Stomach (tissue), 19 donors: ENCODE results near the gene FBLL1. TPM values are rescaled to one million over a fixed set of nuclear protein-coding genes. Genes with fewer than 3 reads are reported as not detected.

ENCODE experiments used
- DNase-seq, 2 donors: peaks; one replicate each; pipeline versions ENCODE4 v3.0.0 to v3.0.0-alpha.2; 2013 to 2019
- H3K27ac ChIP-seq, 5 donors: fragments of 200-600 bp in 4 of 5; sonication (generic) in 4 of 5; one replicate each; pipeline ENCODE4 v1.5.1; 2013 to 2019; ENCODE audit warnings: mild to moderate bottlenecking in 1 of 5, moderate library complexity in 1 of 5
- H3K27me3 ChIP-seq, 3 donors: fragments of 200-600 bp; sonication (generic); one replicate each; pipeline ENCODE4 v1.5.1; 2017 to 2019; ENCODE audit warnings: mixed run types in 1 of 3
- H3K36me3 ChIP-seq, 4 donors: fragments of 200-600 bp; sonication (generic); 1 replicate in 3 of 4; 2 replicates in 1 of 4; pipeline ENCODE4 v1.5.1; 2016 to 2019
- H3K4me1 ChIP-seq, 4 donors: fragments of 200-600 bp; sonication (generic); one replicate each; pipeline ENCODE4 v1.5.1; 2016 to 2019
- H3K4me3 ChIP-seq, 4 donors: fragments of 200-600 bp; sonication (generic) in 3 of 4; one replicate each; pipeline ENCODE4 v1.5.1; 2016 to 2019; ENCODE audit warnings: mild to moderate bottlenecking in 1 of 4
- H3K9me3 ChIP-seq, 4 donors: fragments of 200-600 bp; sonication (generic); one replicate each; pipeline ENCODE4 v1.5.1; 2016 to 2019
- CTCF ChIP-seq, 7 experiments: fragments of 450-650 bp in 4 of 7; fragments of 200-600 bp in 3 of 7; sonication (generic) in 3 of 7; IDR thresholded peaks; one replicate each; pipeline ENCODE4 v1.5.1; 2016 to 2019; ENCODE audit warnings: antibody characterized with exemption in 7 of 7, control low read depth in 2 of 7, mild to moderate bottlenecking in 1 of 7
- EP300 ChIP-seq: sonication (generic); formaldehyde crosslinking; IDR thresholded peaks from one replicate; pipeline ENCODE4 v1.6.1; 2017; ENCODE audit warnings: antibody characterized with exemption
- POLR2A ChIP-seq, 4 donors: fragments of 450-650 bp; IDR thresholded peaks; one replicate each; pipeline ENCODE4 v1.6.1; 2016; ENCODE audit warnings: antibody characterized with exemption in 4 of 4, control low read depth in 2 of 4, mild to moderate bottlenecking in 1 of 4, moderate library complexity in 1 of 4
- POLR2AphosphoS5 ChIP-seq, 3 donors: sonication (generic); formaldehyde crosslinking; IDR thresholded peaks; one replicate each; pipeline ENCODE4 v1.6.1; 2016; ENCODE audit warnings: antibody characterized with exemption in 3 of 3
- WGBS, 5 donors: extraction: QIAGEN DNeasy Blood & Tissue Kit in 3 of 5; methylation state at CpG; one replicate each; pipeline versions ENCODE4 v1.1.5 to v1.1.7; 2013 to 2018; 5-methylcytosine and 5-hydroxymethylcytosine counted together
- intact Hi-C: fragments of 100-400 bp; cut with DNase I; formaldehyde crosslinking; loops from one replicate; pipeline ENCODE4 v1.15.1; 2023; ENCODE audit warnings: low total_unique reads
- long read RNA-seq, 10 donors: transcript quantifications; one replicate each; lab custom pipeline, GENCODE V29; 2026
- polyA plus RNA-seq, 3 donors: library from polyadenylated mRNA; stranded (reverse); fragments of 200-250 nt; gene quantifications; one replicate each; pipeline ENCODE4 v1.2.3, GENCODE V29; 2013
- total RNA-seq, 5 donors: library from RNA; depleted of rRNA; stranded (reverse); fragments of >200 nt; gene quantifications; one replicate each; pipeline versions ENCODE4 v1.1.0 to v1.2.3, GENCODE V29; 2014 to 2016
- donor health status: healthy with polysubstance abuse.
- donor health status: Bipolar disorder and iron deficiency.
- donor health status: healthy.

Gene FBLL1
- total RNA-seq (1 to 10 TPM in 1 of 5 donors, not detected in 4; 1.3 TPM), polyA plus RNA-seq (under 1 TPM; 0.37 to 0.55 (median 0.46) TPM)
- long read RNA-seq, donor 1, partial matches to known transcripts: 0 of 2 reads
- long read RNA-seq, donor 1, other reads (novel, unspliced or antisense): 0 of 2 reads
- long read RNA-seq, donor 2, transcript FBLL1-201 (1 exons, 1,519 nt): major isoform, 8 of 8 reads
- long read RNA-seq, donor 2, partial matches to known transcripts: 0 of 8 reads
- long read RNA-seq, donor 2, other reads (novel, unspliced or antisense): 0 of 8 reads
- long read RNA-seq, donor 3, partial matches to known transcripts: 0 of 2 reads
- long read RNA-seq, donor 3, other reads (novel, unspliced or antisense): 0 of 2 reads
- long read RNA-seq, donor 4, partial matches to known transcripts: 0 of 1 reads
- long read RNA-seq, donor 4, other reads (novel, unspliced or antisense): 0 of 1 reads
- long read RNA-seq, donor 5: 0 reads
- long read RNA-seq, donor 6, transcript FBLL1-201 (1 exons, 1,519 nt): major isoform, 14 of 14 reads
- long read RNA-seq, donor 6, partial matches to known transcripts: 0 of 14 reads
- long read RNA-seq, donor 6, other reads (novel, unspliced or antisense): 0 of 14 reads
- long read RNA-seq, donor 7, transcript FBLL1-201 (1 exons, 1,519 nt): major isoform, 7 of 7 reads
- long read RNA-seq, donor 7, partial matches to known transcripts: 0 of 7 reads
- long read RNA-seq, donor 7, other reads (novel, unspliced or antisense): 0 of 7 reads
- long read RNA-seq, donor 8, partial matches to known transcripts: 0 of 3 reads
- long read RNA-seq, donor 8, other reads (novel, unspliced or antisense): 0 of 3 reads
- long read RNA-seq, donor 9, partial matches to known transcripts: 0 of 2 reads
- long read RNA-seq, donor 9, other reads (novel, unspliced or antisense): 0 of 2 reads
- long read RNA-seq, donor 10, partial matches to known transcripts: 0 of 3 reads
- long read RNA-seq, donor 10, other reads (novel, unspliced or antisense): 0 of 3 reads

- Histone ChIP-seq H3K4me1 (peaks cover 4 to 15% (median 9%) of the 10 kb centered on the region in 4 donors), H3K4me3 (peak within 1 kb of the TSS; percentile 44 to 56 (median 47)), H3K36me3 (peaks cover 0 to 2% (median under 1%) of the 10 kb centered on the region in 4 donors), H3K27ac (no peak within 1 kb of the TSS), H3K27me3 (peaks cover 0 to 56% (median 34%) of the 10 kb centered on the region in 3 donors), H3K9me3 (peaks cover 0 to 10% (median 6%) of the 10 kb centered on the region in 4 donors)
- intact Hi-C loops: no loop called here
- WGBS, 5 donors: 13 to 22% (median 17%) methylated on average over 21 to 38 of the region's 38 CpGs
- no peak for TF ChIP-seq CTCF (IDR thresholded peaks at IDR 0.05)
- DNase-seq: peak in 1 of 2 donors; percentile 80
Measured at GRCh38 chr5:168528521-168529373, at the start of gene FBLL1. FBLL1 (plus strand) TSS chr5:168529305; CDS start chr5:168529505, 200 bp downstream.

- Histone ChIP-seq H3K27ac (no peak overlapping the region), H3K36me3 (no peaks in the 10 kb centered on the region), H3K9me3 (no peaks in the 10 kb centered on the region), H3K4me3 (no peak overlapping the region), H3K27me3 (no peaks in the 10 kb centered on the region), H3K4me1 (no peaks in the 10 kb centered on the region)
- 88 to 100% (median 94%) methylated on average over 3 of the region's 3 CpGs for WGBS, 5 donors
- intact Hi-C loops: no loop called here
- TF ChIP-seq EP300 (no peak), POLR2AphosphoS5 (IDR thresholded peaks at IDR 0.05) (no peak), POLR2A (IDR thresholded peaks at IDR 0.05) (no peak), CTCF (IDR thresholded peaks at IDR 0.05) (no peak)
- DNase-seq: no peak
Measured at GRCh38 chr5:168480601-168481000, 48.5 kb upstream of the FBLL1 start.

- 24 to 37% (median 37%) methylated on average over 4 of the region's 4 CpGs for WGBS, 5 donors
- TF ChIP-seq POLR2A (IDR thresholded peaks at IDR 0.05) (no peak), EP300 (no peak), CTCF (IDR thresholded peaks at IDR 0.05) (no peak), POLR2AphosphoS5 (IDR thresholded peaks at IDR 0.05) (no peak)
- Histone ChIP-seq H3K9me3 (no peaks in the 10 kb centered on the region), H3K27ac (no peak overlapping the region), H3K36me3 (no peaks in the 10 kb centered on the region), H3K27me3 (no peaks in the 10 kb centered on the region), H3K4me1 (peaks cover 0 to 5% (median 2%) of the 10 kb centered on the region in 4 donors), H3K4me3 (no peak overlapping the region)
- no peak for DNase-seq
- intact Hi-C loops: no loop called here
Measured at GRCh38 chr5:168481330-168481788, 47.7 kb upstream of the FBLL1 start.
